CD4-positive, alpha-beta T cell treated with Interferon alpha-2 for 1 hour (primary cell): ENCODE measurements around the gene RTCB.

ENCODE experiments used
- DNase-seq, 2 donors: peaks; one replicate each; pipeline ENCODE4 v3.0.0-alpha.2; 2020 to 2022

Gene RTCB

DNA sequence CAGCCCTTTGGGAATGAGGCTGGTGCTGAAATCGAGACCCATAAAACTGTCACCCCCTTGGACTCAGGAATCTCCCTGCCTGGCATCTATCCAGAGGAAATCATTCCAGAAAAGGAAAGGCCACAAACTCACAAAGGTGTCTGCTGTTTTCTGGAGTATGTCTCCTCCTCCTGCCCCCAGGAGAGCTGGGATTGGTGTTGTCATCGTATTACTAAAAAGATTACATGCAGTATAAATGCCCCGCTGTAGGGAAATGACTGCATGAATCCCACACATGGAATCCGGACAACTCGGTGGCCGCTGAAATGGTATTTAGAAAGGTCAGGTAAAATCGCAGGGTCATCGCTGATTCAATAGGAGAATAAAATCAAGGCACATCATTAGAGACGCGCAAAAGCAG lies 73.3 kb downstream of the RTCB start:
- DNase-seq, result no peak
